ENCODE results near the gene CLEC19A. TPM values are rescaled to one million over a fixed set of nuclear protein-coding genes. Genes with fewer than 3 reads are reported as not detected.

The CLEC19A gene
- total RNA-seq, 1 experiment from 2014 or later = 0.09 TPM

- TF ChIP-seq ARID4B (CRISPR knock-in tag; IDR thresholded peaks at IDR 0.05; ENCODE audit: borderline replicate concordance) = no peak
- TF ChIP-seq ZNF317 (CRISPR knock-in tag; IDR thresholded peaks at IDR 0.05; ENCODE audit: borderline replicate concordance, low read depth) = no peak
- TF ChIP-seq SMAD3 (CRISPR knock-in tag; IDR thresholded peaks at IDR 0.05; ENCODE audit: borderline replicate concordance) = no peak
- no peak for TF ChIP-seq FOXP4 (CRISPR knock-in tag; IDR thresholded peaks at IDR 0.05)
- TF ChIP-seq IRF2 (CRISPR knock-in tag; IDR thresholded peaks at IDR 0.05; ENCODE audit: borderline replicate concordance, low read depth) = no peak
- no peak for TF ChIP-seq USF1 (CRISPR knock-in tag; IDR thresholded peaks at IDR 0.05)
- TF ChIP-seq GRHL2 (CRISPR knock-in tag; IDR thresholded peaks at IDR 0.05; ENCODE audit: insufficient replicate concordance, severe bottlenecking) = no peak
- no peak for TF ChIP-seq MXD4 (CRISPR knock-in tag; IDR thresholded peaks at IDR 0.05; ENCODE audit: borderline replicate concordance)
- TF ChIP-seq STAT6 (CRISPR knock-in tag; conservative IDR thresholded peaks at IDR 0.05; ENCODE audit: low read depth) = no peak
- no peak for TF ChIP-seq ATF6 (CRISPR knock-in tag; IDR thresholded peaks at IDR 0.05)
- TF ChIP-seq ATF1 (CRISPR knock-in tag; IDR thresholded peaks at IDR 0.05) = no peak
- no peak for TF ChIP-seq SMAD4 (CRISPR knock-in tag; IDR thresholded peaks at IDR 0.05)
- no peak for TF ChIP-seq TCF7 (CRISPR knock-in tag; IDR thresholded peaks at IDR 0.05; ENCODE audit: low read depth)
Observed at GRCh38 chr16:19284207-19284606, 1.3 kb upstream of the CLEC19A start (continued).

GRCh38 chr16:19286827-19287226 is 1.3 kb downstream of the CLEC19A start:
- no peaks in the 10 kb centered on the region for H3K36me3 Mint-ChIP-seq
- peaks cover 61% of the 10 kb centered on the region for H3K4me1 Mint-ChIP-seq
- DNase-seq (ENCODE audit: low spot score) (no peak), ATAC-seq (no peak)
- POLR2A ChIA-PET = no interaction called here
- CTCF ChIA-PET = interaction anchor here (0.6 to 1.7 kb wide), 10 partner anchors 9 to 124 kb away, joined by 3 to 8 read pairs (median 4); no protein-coding TSS in a partner anchor
- no peaks in the 10 kb centered on the region; the same call in 1 of the 2 replicates for H3K27me3 Mint-ChIP-seq (ENCODE audit: low read depth)
- peaks cover 17% of the 10 kb centered on the region for H3K9me3 Mint-ChIP-seq
- H3K4me3 Mint-ChIP-seq = no peak overlapping the region
- TF ChIP-seq SP1 (CRISPR knock-in tag; conservative IDR thresholded peaks at IDR 0.05) = no peak
- no peak for TF ChIP-seq JAZF1 (CRISPR knock-in tag; IDR thresholded peaks at IDR 0.05)
- no peak for TF ChIP-seq ZNF263 (CRISPR knock-in tag; IDR thresholded peaks at IDR 0.05; ENCODE audit: low read depth)
- no peak for TF ChIP-seq HMGA2 (CRISPR knock-in tag; IDR thresholded peaks at IDR 0.05)
- TF ChIP-seq SMAD3 (CRISPR knock-in tag; IDR thresholded peaks at IDR 0.05; ENCODE audit: borderline replicate concordance) = no peak
- no peak for TF ChIP-seq IRF2 (CRISPR knock-in tag; IDR thresholded peaks at IDR 0.05; ENCODE audit: borderline replicate concordance, low read depth)
- 0 out of 2 replicates have a peak overlapping the region, but pooled peaks have one; percentile 36 for H3K27ac Mint-ChIP-seq
